Neural cell (in vitro differentiated cells): Measurements from ENCODE around the gene ST7L. TPM values are rescaled to one million over a fixed set of nuclear protein-coding genes. Genes with fewer than 3 reads are reported as not detected.

Experiments used
- H2AFZ ChIP-seq: fragments of 200-600, 300-800 bp; sonication (generic), shearing (Covaris generic); 2 replicates; pipeline ENCODE4 v1.6.0; 2014; ENCODE audit warnings: low read depth, mild to moderate bottlenecking, antibody characterized with exemption, low read length, moderate library complexity
- H3F3A ChIP-seq: fragments of 200-600 bp; shearing (Covaris generic); 2 replicates; pipeline ENCODE4 v1.6.1; 2016; ENCODE audit warnings: mild to moderate bottlenecking, moderate library complexity, mixed read lengths, antibody characterized with exemption, low read length; ENCODE audit not compliant: insufficient read depth, poor library complexity, severe bottlenecking
- H3K27ac ChIP-seq: fragments of 200-600, 300-800 bp; sonication (generic), shearing (Covaris generic); 2 replicates; pipeline ENCODE4 v1.5.1; 2014; ENCODE audit warnings: mild to moderate bottlenecking, low read length, moderate library complexity
- H3K27me3 ChIP-seq: fragments of 300-800, 200-600 bp; sonication (generic), shearing (Covaris generic); 2 replicates; pipeline ENCODE4 v1.6.0; 2014; ENCODE audit warnings: mild to moderate bottlenecking, low read depth, low read length, moderate library complexity; ENCODE audit not compliant: insufficient read depth
- H3K36me3 ChIP-seq: fragments of 300-800, 200-600 bp; sonication (generic), shearing (Covaris generic); 2 replicates; pipeline ENCODE4 v1.5.1; 2014; ENCODE audit warnings: mild to moderate bottlenecking, antibody characterized with exemption, low read length, moderate library complexity; ENCODE audit not compliant: insufficient read depth
- H3K4me2 ChIP-seq: fragments of 300-800, 200-600 bp; sonication (generic), shearing (Covaris generic); 2 replicates; pipeline ENCODE4 v1.6.0; 2014; ENCODE audit warnings: mild to moderate bottlenecking, low read length
- H3K4me3 ChIP-seq: fragments of 300-800, 200-600 bp; sonication (generic), shearing (Covaris generic); 2 replicates; pipeline ENCODE4 v1.5.1; 2014; ENCODE audit warnings: mild to moderate bottlenecking, low read length, moderate library complexity
- H3K79me2 ChIP-seq: fragments of 200-600 bp; shearing (Covaris generic); replicated peaks from 2 replicates; pipeline ENCODE4 v1.6.0; 2014; ENCODE audit warnings: mild to moderate bottlenecking, low read length, moderate library complexity; ENCODE audit not compliant: insufficient read depth
- H3K9ac ChIP-seq: fragments of 300-800, 200-600 bp; sonication (generic), shearing (Covaris generic); 2 replicates; pipeline ENCODE4 v1.6.1; 2016; ENCODE audit warnings: mild to moderate bottlenecking, low read length, mixed read lengths
- H3K9me2 ChIP-seq: fragments of 200-600 bp; shearing (Covaris generic); 2 replicates; pipeline ENCODE4 v1.6.1; 2016; ENCODE audit warnings: mild to moderate bottlenecking, low read length, mixed read lengths; ENCODE audit not compliant: insufficient read depth
- H3K9me3 ChIP-seq: fragments of 200-600, 300-800 bp; sonication (generic), shearing (Covaris generic); 2 replicates; pipeline ENCODE4 v1.6.1; 2016; ENCODE audit warnings: mild to moderate bottlenecking, mixed run types, low read length, moderate library complexity, mixed read lengths
- H4K20me1 ChIP-seq: fragments of 200-600 bp; shearing (Covaris generic); 2 replicates; pipeline ENCODE4 v1.6.1; 2016; ENCODE audit warnings: mild to moderate bottlenecking, mixed run types; ENCODE audit not compliant: insufficient read depth
- CTCF ChIP-seq: fragments of 450-650 bp; IDR thresholded peaks from 2 replicates; pipeline ENCODE4 v1.5.1; 2014; ENCODE audit warnings: antibody characterized with exemption, mild to moderate bottlenecking, moderate library complexity; ENCODE audit not compliant: poor library complexity, severe bottlenecking
- EP300 ChIP-seq: fragments of 450-650 bp; conservative IDR thresholded peaks from 2 replicates; pipeline ENCODE4 v1.6.1; 2014; ENCODE audit warnings: antibody characterized with exemption, mild to moderate bottlenecking, moderate library complexity; ENCODE audit not compliant: poor library complexity, severe bottlenecking
- EZH2 ChIP-seq: fragments of 200-600, 300-800 bp; shearing (Covaris generic), sonication (generic); IDR thresholded peaks from 2 replicates; pipeline ENCODE4 v1.6.1; 2014; ENCODE audit warnings: antibody characterized with exemption, low read length, borderline replicate concordance, mild to moderate bottlenecking; ENCODE audit not compliant: insufficient read depth, poor library complexity, severe bottlenecking
- MXI1 ChIP-seq: fragments of 450-650 bp; conservative IDR thresholded peaks from 2 replicates; pipeline ENCODE4 v1.6.1; 2014; ENCODE audit warnings: antibody characterized with exemption, mild to moderate bottlenecking; ENCODE audit not compliant: poor library complexity, severe bottlenecking
- POLR2AphosphoS5 ChIP-seq: IDR thresholded peaks from 2 replicates; pipeline ENCODE4 v1.6.1; 2012
- RAD21 ChIP-seq: fragments of 450-650 bp; conservative IDR thresholded peaks from 2 replicates; pipeline ENCODE4 v1.6.1; 2014; ENCODE audit warnings: antibody characterized with exemption, mild to moderate bottlenecking, moderate library complexity
- SMC3 ChIP-seq: fragments of 450-650 bp; conservative IDR thresholded peaks from 2 replicates; pipeline ENCODE4 v1.6.1; 2014; ENCODE audit warnings: antibody characterized with exemption, mild to moderate bottlenecking, moderate library complexity; ENCODE audit not compliant: poor library complexity
- TAF1 ChIP-seq: IDR thresholded peaks from 2 replicates; pipeline ENCODE4 v1.6.1; 2012; ENCODE audit warnings: low read depth
- polyA plus RNA-seq: library from polyadenylated mRNA; depleted of rRNA; stranded (reverse); fragments of >200 nt; gene quantifications from 2 replicates; pipeline ENCODE4 v1.2.3, GENCODE V29; 2014
- TF ChIP-seq, protein P1 (sequence below): IDR thresholded peaks from 2 replicates; pipeline ENCODE4 v1.6.1; 2012; ENCODE audit warnings: borderline replicate concordance

ST7L gene
- polyA plus RNA-seq, 1 donor from 2014 or later, result 33.7 TPM

GRCh38 chr1:112528076-112528475 lies 90.9 kb downstream of the ST7L start:
- Histone ChIP-seq H3K4me2 (no peak overlapping the region), H3K27ac (no peak overlapping the region), H2AFZ (no peak overlapping the region), H3K36me3 (no peaks in the 10 kb centered on the region), H3F3A (no peaks in the 10 kb centered on the region), H4K20me1 (no peaks in the 10 kb centered on the region), H3K9me2 (no peaks in the 10 kb centered on the region), H3K4me3 (no peak overlapping the region), H3K9me3 (no peaks in the 10 kb centered on the region), H3K27me3 (no peaks in the 10 kb centered on the region), H3K9ac (no peak overlapping the region), H3K79me2 (no peaks in the 10 kb centered on the region)
- no peak for TF ChIP-seq EP300

- H4K20me1 ChIP-seq, result no peaks in the 10 kb centered on the region
- no peaks in the 10 kb centered on the region for H3K36me3 ChIP-seq
- TF ChIP-seq TAF1 (no peak), MXI1 (no peak), CTCF (no peak), RAD21 (no peak), EP300 (no peak), EZH2 (no peak), SMC3 (no peak), POLR2AphosphoS5 (no peak)
- TF ChIP-seq, protein P1, sequence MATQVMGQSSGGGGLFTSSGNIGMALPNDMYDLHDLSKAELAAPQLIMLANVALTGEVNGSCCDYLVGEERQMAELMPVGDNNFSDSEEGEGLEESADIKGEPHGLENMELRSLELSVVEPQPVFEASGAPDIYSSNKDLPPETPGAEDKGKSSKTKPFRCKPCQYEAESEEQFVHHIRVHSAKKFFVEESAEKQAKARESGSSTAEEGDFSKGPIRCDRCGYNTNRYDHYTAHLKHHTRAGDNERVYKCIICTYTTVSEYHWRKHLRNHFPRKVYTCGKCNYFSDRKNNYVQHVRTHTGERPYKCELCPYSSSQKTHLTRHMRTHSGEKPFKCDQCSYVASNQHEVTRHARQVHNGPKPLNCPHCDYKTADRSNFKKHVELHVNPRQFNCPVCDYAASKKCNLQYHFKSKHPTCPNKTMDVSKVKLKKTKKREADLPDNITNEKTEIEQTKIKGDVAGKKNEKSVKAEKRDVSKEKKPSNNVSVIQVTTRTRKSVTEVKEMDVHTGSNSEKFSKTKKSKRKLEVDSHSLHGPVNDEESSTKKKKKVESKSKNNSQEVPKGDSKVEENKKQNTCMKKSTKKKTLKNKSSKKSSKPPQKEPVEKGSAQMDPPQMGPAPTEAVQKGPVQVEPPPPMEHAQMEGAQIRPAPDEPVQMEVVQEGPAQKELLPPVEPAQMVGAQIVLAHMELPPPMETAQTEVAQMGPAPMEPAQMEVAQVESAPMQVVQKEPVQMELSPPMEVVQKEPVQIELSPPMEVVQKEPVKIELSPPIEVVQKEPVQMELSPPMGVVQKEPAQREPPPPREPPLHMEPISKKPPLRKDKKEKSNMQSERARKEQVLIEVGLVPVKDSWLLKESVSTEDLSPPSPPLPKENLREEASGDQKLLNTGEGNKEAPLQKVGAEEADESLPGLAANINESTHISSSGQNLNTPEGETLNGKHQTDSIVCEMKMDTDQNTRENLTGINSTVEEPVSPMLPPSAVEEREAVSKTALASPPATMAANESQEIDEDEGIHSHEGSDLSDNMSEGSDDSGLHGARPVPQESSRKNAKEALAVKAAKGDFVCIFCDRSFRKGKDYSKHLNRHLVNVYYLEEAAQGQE, result no peak
- no peak overlapping the region for H2AFZ ChIP-seq
- H3K9me2 ChIP-seq, result no peaks in the 10 kb centered on the region
- H3K27ac ChIP-seq, result no peak overlapping the region
- H3K27me3 ChIP-seq, result no peaks in the 10 kb centered on the region
- no peak overlapping the region for H3K9ac ChIP-seq
- H3K9me3 ChIP-seq, result no peaks in the 10 kb centered on the region
- no peaks in the 10 kb centered on the region for H3K79me2 ChIP-seq
- H3F3A ChIP-seq, result no peaks in the 10 kb centered on the region
- no peak overlapping the region for H3K4me3 ChIP-seq
- no peak overlapping the region for H3K4me2 ChIP-seq
Observed at GRCh38 chr1:112527266-112528010, 91.5 kb downstream of the ST7L start.
